Measurements from ENCODE around the gene ATP6V0D1. TPM values are rescaled to one million over a fixed set of nuclear protein-coding genes. Genes with fewer than 3 reads are reported as not detected.
A peak's percentile ranks its signal among the peaks of the same experiment; 100 is the strongest.

The ATP6V0D1 gene
- total RNA-seq, 1 donor from 2014 or later: 64.3 TPM

GRCh38 chr16:67470359-67470758 lies 10.6 kb downstream of the ATP6V0D1 start:
- Histone ChIP-seq H3K27ac (no peak overlapping the region), H3K9me3 (no peaks in the 10 kb centered on the region), H3K4me1 (peaks cover 3 to 10% of the 10 kb centered on the region in 2 donors), H3K27me3 (no peaks in the 10 kb centered on the region), H3K4me3 (no peak overlapping the region), H3K36me3 (no peaks in the 10 kb centered on the region)
- intact Hi-C loops (cut with DNase I): no loop called here
- DNase-seq (ENCODE audit: low spot score in 2 of 2): peak in 1 of 2 donors; percentile 80
- no peak for TF ChIP-seq CTCF (IDR thresholded peaks at IDR 0.05)

DNA sequence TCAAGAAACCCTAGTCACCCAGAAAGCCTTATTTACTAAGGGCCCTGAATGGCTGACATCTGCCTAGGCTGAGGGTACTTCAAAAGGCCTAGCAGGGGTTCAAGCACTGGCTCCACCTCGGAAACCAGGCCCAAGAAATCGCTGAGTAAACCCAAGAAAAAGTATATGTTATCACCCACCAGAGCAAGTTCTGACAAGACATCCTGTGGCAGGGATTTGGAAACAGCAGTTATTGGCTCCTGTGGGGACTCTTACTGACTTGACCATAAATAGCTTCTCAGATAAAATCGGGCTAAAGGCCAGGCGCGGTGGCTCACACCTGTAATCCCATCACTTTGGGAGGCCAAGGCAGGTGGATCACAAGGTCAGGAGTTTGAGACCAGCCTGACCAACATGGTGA lies 12.2 kb downstream of the ATP6V0D1 start:
- H3K27me3 ChIP-seq: no peaks in the 10 kb centered on the region
- H3K27ac ChIP-seq: no peak overlapping the region
- no peak for DNase-seq (ENCODE audit: low spot score in 2 of 2)
- H3K9me3 ChIP-seq: no peaks in the 10 kb centered on the region
- no peak for TF ChIP-seq CTCF (IDR thresholded peaks at IDR 0.05)
- intact Hi-C loops (cut with DNase I): loop anchor here (10.0 kb wide), 1 partner anchor 94 kb away; no protein-coding TSS in a partner anchor
- H3K36me3 ChIP-seq: no peaks in the 10 kb centered on the region
- peaks cover 7 to 17% of the 10 kb centered on the region in 2 donors for H3K4me1 ChIP-seq
- H3K4me3 ChIP-seq: no peak overlapping the region

GRCh38 chr16:67466581-67466980 lies 14.4 kb downstream of the ATP6V0D1 start:
- Histone ChIP-seq H3K4me3 (no peak overlapping the region), H3K4me1 (peaks cover 7 to 21% of the 10 kb centered on the region in 2 donors), H3K36me3 (no peaks in the 10 kb centered on the region), H3K9me3 (no peaks in the 10 kb centered on the region), H3K27ac (no peak overlapping the region), H3K27me3 (no peaks in the 10 kb centered on the region)
- no peak for DNase-seq (ENCODE audit: low spot score in 2 of 2)
- intact Hi-C loops (cut with DNase I): loop anchor here (10.0 kb wide), 1 partner anchor 92 kb away; no protein-coding TSS in a partner anchor
- no peak for TF ChIP-seq CTCF (IDR thresholded peaks at IDR 0.05)

DNA sequence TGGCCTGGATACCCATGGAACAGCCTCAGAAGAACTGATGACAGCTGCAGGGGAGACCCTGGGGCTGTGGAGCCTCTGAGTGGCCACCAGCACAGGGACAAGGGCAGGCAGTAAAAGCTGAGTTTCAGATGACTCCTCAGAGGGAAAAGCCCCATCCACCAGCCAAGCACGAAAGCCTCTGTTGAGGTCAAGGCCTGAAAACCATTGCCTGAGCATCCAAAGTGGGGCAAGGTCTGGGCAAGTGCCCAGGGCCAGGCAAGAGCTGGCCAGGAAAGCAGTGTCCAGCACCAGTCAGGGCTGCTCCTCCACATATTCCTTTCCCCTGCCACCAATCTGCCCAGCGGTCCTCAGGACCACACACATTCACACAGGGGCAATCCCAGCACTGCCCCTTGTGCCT lies 16.4 kb downstream of the ATP6V0D1 start:
- H3K4me3 ChIP-seq: no peak overlapping the region
- H3K27me3 ChIP-seq: no peaks in the 10 kb centered on the region
- H3K9me3 ChIP-seq: no peaks in the 10 kb centered on the region
- intact Hi-C loops (cut with DNase I): loop anchor here (2.0 to 10.0 kb wide), 2 partner anchors 90 to 186 kb away; partner anchors contain the start of gene PLEKHG4
- peaks cover 11 to 26% of the 10 kb centered on the region in 2 donors for H3K4me1 ChIP-seq
- H3K36me3 ChIP-seq: no peaks in the 10 kb centered on the region
- no peak overlapping the region for H3K27ac ChIP-seq
- DNase-seq (ENCODE audit: low spot score in 2 of 2): no peak
- no peak for TF ChIP-seq CTCF (IDR thresholded peaks at IDR 0.05)

GRCh38 chr16:67463691-67464090 lies 17.3 kb downstream of the ATP6V0D1 start:
- H3K27me3 ChIP-seq: no peaks in the 10 kb centered on the region
- no peaks in the 10 kb centered on the region for H3K36me3 ChIP-seq
- no peak for DNase-seq (ENCODE audit: low spot score in 2 of 2)
- no peaks in the 10 kb centered on the region for H3K9me3 ChIP-seq
- no peak overlapping the region for H3K27ac ChIP-seq
- no peak for TF ChIP-seq CTCF (IDR thresholded peaks at IDR 0.05)
- H3K4me1 ChIP-seq: peaks cover 20 to 35% of the 10 kb centered on the region in 2 donors
- intact Hi-C loops (cut with DNase I): loop anchor here (2.0 to 10.0 kb wide), 2 partner anchors 89 to 185 kb away; partner anchors contain the start of gene PLEKHG4
- no peak overlapping the region for H3K4me3 ChIP-seq

- no peak for DNase-seq (ENCODE audit: low spot score in 2 of 2)
- Histone ChIP-seq H3K4me3 (no peak overlapping the region), H3K36me3 (no peaks in the 10 kb centered on the region), H3K4me1 (peaks cover 26 to 40% of the 10 kb centered on the region in 2 donors), H3K9me3 (no peaks in the 10 kb centered on the region), H3K27me3 (no peaks in the 10 kb centered on the region), H3K27ac (no peak overlapping the region)
- TF ChIP-seq CTCF (IDR thresholded peaks at IDR 0.05): no peak
- intact Hi-C loops (cut with DNase I): loop anchor here (10.0 kb wide), 1 partner anchor 88 kb away; no protein-coding TSS in a partner anchor
Measured at GRCh38 chr16:67463059-67463458, 17.9 kb downstream of the ATP6V0D1 start.

All from ascending aorta (tissue), 2 donors.